ENCODE measurements around the gene FBXO24. TPM values are rescaled to one million over a fixed set of nuclear protein-coding genes. Genes with fewer than 3 reads are reported as not detected.

Gene FBXO24
- total RNA-seq, 4 donors from 2014 or later = 0.34 to 0.44 TPM; not detected in 2

DNA sequence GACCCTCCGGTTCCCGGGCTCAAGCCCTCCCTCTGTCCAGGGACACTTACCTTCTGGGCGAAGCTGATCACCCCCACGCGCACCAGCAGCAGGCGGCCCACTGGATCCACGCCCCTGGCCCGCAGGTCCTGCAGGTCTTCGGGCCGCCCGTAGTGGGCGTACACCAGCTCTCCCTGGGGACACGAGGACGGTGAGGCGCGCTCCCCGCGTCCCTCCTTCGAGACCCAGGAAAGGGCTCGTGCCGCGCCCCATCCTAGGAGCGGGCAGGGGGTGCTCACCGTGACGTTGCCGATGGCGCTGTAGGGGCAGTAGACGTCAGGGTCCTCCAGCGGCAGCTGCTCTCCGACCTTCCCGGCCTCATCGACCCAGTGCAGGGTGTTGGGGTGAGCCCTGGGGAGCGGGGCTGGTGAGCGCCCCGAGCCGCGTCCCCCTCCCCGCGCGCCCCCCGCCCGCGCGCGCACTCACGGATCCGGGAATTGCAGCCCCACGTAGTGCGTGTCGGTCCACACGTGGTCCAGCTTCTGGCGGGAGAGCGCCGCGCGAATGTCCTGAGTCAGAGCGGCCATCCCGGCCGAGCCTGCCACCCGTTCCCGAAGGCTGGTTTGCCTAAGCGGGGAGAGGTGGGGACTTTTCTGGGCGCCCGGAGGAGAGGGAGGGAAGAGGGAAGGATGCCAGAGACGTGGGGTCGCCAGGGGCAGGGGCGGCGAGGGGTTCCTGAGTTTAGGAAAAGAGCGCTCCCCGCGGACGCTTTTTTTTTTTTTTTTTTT lies 47.0 kb downstream of the FBXO24 start:
- TF ChIP-seq, protein P1, sequence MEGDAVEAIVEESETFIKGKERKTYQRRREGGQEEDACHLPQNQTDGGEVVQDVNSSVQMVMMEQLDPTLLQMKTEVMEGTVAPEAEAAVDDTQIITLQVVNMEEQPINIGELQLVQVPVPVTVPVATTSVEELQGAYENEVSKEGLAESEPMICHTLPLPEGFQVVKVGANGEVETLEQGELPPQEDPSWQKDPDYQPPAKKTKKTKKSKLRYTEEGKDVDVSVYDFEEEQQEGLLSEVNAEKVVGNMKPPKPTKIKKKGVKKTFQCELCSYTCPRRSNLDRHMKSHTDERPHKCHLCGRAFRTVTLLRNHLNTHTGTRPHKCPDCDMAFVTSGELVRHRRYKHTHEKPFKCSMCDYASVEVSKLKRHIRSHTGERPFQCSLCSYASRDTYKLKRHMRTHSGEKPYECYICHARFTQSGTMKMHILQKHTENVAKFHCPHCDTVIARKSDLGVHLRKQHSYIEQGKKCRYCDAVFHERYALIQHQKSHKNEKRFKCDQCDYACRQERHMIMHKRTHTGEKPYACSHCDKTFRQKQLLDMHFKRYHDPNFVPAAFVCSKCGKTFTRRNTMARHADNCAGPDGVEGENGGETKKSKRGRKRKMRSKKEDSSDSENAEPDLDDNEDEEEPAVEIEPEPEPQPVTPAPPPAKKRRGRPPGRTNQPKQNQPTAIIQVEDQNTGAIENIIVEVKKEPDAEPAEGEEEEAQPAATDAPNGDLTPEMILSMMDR (IDR thresholded peaks at IDR 0.05; ENCODE audit: low read depth) = no peak

DNA sequence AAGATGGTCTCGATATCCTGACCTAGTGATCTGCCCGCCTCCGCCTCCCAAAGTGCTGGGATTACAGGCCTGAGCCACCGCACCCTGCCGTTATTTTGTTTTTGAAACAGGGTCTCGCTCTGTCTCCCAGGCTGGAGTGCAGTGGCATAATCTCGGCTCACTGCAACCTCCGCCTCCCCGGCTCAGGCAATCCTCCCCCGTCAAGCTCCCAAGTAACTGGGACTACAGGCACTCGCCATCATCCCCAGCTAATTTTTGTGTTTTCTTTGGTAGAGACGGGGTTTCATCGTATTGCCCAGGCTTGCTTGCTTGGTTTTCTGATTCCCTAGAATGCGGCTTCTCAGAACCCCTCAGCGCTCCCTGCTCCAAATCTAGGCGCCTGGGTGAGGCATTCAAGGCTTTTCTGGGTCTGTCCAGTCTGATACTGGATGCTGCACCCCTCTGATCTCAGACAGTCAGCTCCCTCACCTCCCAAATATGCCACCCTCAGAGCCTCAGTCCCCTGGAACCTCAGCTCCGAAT lies 53.9 kb downstream of the FBXO24 start:
- TF ChIP-seq, protein P1 (IDR thresholded peaks at IDR 0.05; ENCODE audit: low read depth) = no peak

DNA sequence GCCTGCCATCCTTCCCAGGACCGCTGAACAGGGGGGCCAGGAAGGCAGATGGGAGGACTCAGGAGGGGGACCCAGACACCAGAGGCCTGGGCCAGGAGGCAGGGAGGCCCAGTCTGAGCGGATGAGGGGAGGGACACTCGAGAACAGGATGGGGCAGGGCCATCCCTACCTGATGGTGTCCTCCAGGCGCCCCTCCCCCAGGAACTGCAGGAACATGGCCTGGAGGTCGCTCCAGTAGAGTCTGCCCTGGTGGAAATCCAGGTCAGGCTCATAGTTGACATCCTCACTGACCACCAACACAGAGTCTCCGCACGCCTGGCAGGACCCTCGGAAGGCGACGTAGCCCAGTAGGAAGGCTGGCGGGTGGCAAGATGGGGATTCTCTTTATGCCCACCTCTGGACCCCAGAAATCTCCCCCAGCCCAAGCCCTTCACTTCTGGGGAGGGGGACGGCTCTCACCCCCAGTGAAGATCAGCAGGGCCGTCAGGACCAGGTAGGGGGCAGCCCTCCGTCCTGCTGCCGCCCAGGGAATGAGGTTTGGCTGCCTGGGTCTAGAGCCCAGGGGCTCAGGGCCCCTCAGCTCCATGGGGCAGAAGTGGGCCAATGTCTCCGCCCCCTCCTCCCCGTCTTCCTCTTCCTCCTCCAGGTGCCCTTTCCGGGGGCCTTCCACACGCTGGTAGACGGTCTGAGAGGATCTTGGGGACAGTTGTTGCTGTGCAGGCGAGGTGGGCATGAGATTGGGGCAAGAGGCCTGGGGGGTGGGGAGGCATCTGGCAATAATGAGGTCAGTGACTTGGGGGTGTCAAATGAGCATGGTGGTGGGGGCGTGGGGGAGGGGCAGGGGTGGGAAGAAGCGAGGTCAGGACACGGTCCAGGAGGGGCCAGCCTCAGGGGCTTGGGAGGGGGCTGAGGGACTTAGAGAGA lies 54.7 kb downstream of the FBXO24 start:
- TF ChIP-seq, protein P1 (IDR thresholded peaks at IDR 0.05; ENCODE audit: low read depth) = no peak

DNA sequence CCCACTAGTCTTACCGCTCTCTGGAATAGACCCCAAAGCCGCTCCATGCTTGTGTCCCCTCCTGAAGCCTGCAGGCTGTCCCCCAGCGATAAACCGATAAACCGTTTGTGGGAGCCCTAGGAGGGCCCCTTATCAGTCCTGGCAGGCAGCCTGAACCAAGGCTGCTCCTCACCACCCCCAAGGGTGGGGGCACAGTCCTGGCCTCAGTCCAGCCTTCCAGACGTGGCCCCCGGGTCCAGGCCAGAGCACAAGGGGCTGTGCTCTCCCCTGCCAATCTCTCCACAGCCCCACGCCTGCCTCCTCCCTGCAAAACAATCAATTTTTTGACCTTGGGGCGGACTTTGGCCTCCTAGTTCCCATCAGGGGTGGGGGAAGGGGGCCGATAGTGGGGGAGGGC lies 55.3 kb downstream of the FBXO24 start, which contains the start of gene TFR2:
Gene TFR2 (minus strand): TSS at position 90 of the 397 bp plus-strand sequence. CDS start 43 bp downstream, at position 47.
- TF ChIP-seq, protein P1 (IDR thresholded peaks at IDR 0.05; ENCODE audit: low read depth) = no peak

DNA sequence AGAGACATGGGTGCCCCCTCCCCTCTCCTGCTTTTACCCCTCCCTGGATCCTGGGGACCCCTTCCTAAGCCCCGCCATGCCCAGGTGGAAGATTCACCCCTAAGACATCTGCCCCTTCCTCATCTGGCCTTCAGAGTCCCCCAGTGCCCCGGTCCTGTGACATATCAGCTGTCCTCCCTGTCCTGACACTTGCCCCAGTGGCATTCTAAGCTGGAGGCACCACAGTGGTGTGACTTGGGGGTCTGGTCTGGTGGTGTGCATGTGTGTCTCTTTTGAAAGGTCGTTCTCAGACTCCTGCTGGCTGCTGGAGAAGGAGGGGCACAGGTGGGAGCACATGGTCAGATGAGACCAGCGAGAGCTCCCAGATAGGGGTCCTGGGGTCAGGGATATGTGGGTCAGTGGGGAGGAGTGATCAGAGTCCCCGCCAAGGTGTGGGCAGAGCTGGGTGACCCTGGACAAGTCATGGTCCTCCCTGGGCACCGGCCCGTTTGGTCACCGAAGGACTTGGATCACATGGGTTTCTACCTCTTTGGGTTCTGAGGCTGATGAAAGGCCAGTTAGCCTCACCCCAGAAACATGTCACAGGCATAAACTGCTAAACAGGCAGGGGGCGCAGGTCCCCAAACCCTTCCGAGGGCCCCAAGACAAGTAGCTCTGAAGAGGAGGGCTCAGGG lies 55.9 kb downstream of the FBXO24 start:
- TF ChIP-seq, protein P1 (IDR thresholded peaks at IDR 0.05; ENCODE audit: low read depth) = no peak

DNA sequence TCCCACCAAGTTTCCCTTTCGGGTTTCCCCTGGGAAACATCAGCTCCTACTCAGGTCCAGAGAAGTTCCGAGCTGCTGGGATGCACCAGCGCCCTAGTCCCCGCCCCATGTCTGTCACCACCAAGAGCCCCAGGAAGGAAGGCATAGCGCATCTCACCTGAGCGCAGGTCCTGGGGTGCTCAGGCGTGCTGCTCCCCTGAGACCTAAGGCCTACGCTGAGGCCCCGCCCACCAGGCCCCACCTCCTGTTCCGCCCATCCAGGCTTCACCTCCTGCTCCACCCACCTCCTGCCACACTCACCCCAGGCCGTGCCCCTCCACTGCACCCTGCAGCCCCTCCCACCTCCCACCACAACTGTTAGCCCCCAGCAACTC lies 56.4 kb downstream of the FBXO24 start:
- TF ChIP-seq, protein P1 (IDR thresholded peaks at IDR 0.05; ENCODE audit: low read depth) = no peak

Data from subcutaneous adipose tissue (tissue), 4 donors.